ENCODE measurements around the gene CLEC14A. TPM values are rescaled to one million over a fixed set of nuclear protein-coding genes. Genes with fewer than 3 reads are reported as not detected.
A peak's percentile ranks its signal among the peaks of the same experiment; 100 is the strongest.

CLEC14A gene
- total RNA-seq, 1 experiment from 2014 or later: not detected

- intact Hi-C loops (cut with micrococcal nuclease; ENCODE audit: unreplicated experiment): loop anchor here (5.0 kb wide), 2 partner anchors 306 to 399 kb away; no protein-coding TSS in a partner anchor
- peaks cover 7% of the 10 kb centered on the region for H3K9me3 ChIP-seq (ENCODE audit: low read depth, low read length, poor library complexity, severe bottlenecking)
- BruUV-seq (replicated peaks): no TSS peak
- CTCF ChIA-PET: interaction anchor here (0.5 kb wide), 1 partner anchor 319 kb away, joined by 6 read pairs; no protein-coding TSS in a partner anchor
- H3K4me3 ChIP-seq (ENCODE audit: low read depth, low read length, poor library complexity, severe bottlenecking): peak within 1 kb of the TSS; percentile 55
- peaks cover 26% of the 10 kb centered on the region for H3K27me3 ChIP-seq (replicated peaks; ENCODE audit: insufficient read depth, low read depth, low read length, poor library complexity)
- no peaks in the 10 kb centered on the region for H3K36me3 ChIP-seq (ENCODE audit: insufficient read depth, low read length, poor library complexity, severe bottlenecking)
- H3K27ac ChIP-seq (ENCODE audit: low read depth, low read length, poor library complexity, severe bottlenecking): no peak within 1 kb of the TSS
- DNase-seq (ENCODE audit: low spot score): peak; percentile 35
- TF ChIP-seq CTCF (conservative IDR thresholded peaks at IDR 0.05; ENCODE audit: low read depth, low read length) (no peak), EZH2 (IDR thresholded peaks at IDR 0.05; ENCODE audit: borderline replicate concordance, low read depth, low read length, poor library complexity, severe bottlenecking) (no peak)
- H3K4me1 ChIP-seq (ENCODE audit: insufficient read depth, low read length, poor library complexity, severe bottlenecking): peaks cover 4% of the 10 kb centered on the region
- POLR2A ChIA-PET (ENCODE audit: low non-redundant PET): no interaction called here
These were observed 47.9 kb downstream of the CLEC14A start, which contains the start of gene SSTR1 for GRCh38 chr14:38207736-38208617. TSS of gene SSTR1 (plus strand) at chr14:38207904. CDS start at chr14:38209390, 1,486 bp downstream.

- CTCF ChIA-PET: no interaction called here
These were observed 48.5 kb downstream of the CLEC14A start for GRCh38 chr14:38207377-38207735.

More at GRCh38 chr14:38207377-38207735, 48.5 kb downstream of the CLEC14A start:
- H3K4me1 ChIP-seq (ENCODE audit: insufficient read depth, low read length, poor library complexity, severe bottlenecking): peaks cover 4% of the 10 kb centered on the region
- BruUV-seq (replicated peaks): no TSS peak
- POLR2A ChIA-PET (ENCODE audit: low non-redundant PET): no interaction called here
- H3K27me3 ChIP-seq (replicated peaks; ENCODE audit: insufficient read depth, low read depth, low read length, poor library complexity): peaks cover 26% of the 10 kb centered on the region
- no peaks in the 10 kb centered on the region for H3K36me3 ChIP-seq (ENCODE audit: insufficient read depth, low read length, poor library complexity, severe bottlenecking)
- peak overlapping the region; percentile 55 for H3K4me3 ChIP-seq (ENCODE audit: low read depth, low read length, poor library complexity, severe bottlenecking)
- no peak for DNase-seq (ENCODE audit: low spot score)
- intact Hi-C loops (cut with micrococcal nuclease; ENCODE audit: unreplicated experiment): loop anchor here (5.0 kb wide), 2 partner anchors 305 to 400 kb away; no protein-coding TSS in a partner anchor
- peaks cover 7% of the 10 kb centered on the region for H3K9me3 ChIP-seq (ENCODE audit: low read depth, low read length, poor library complexity, severe bottlenecking)
- TF ChIP-seq CTCF (conservative IDR thresholded peaks at IDR 0.05; ENCODE audit: low read depth, low read length): no peak
- no peak for TF ChIP-seq EZH2 (IDR thresholded peaks at IDR 0.05; ENCODE audit: borderline replicate concordance, low read depth, low read length, poor library complexity, severe bottlenecking)
- H3K27ac ChIP-seq (ENCODE audit: low read depth, low read length, poor library complexity, severe bottlenecking): no peak overlapping the region
